Trophoblast cell (in vitro differentiated cells and primary cell): ENCODE data around the gene DNAH1.
A peak's percentile ranks its signal among the peaks of the same experiment; 100 is the strongest.

ENCODE experiments used
- DNase-seq, 2 donors: peaks; one replicate each; pipeline ENCODE4 v3.0.0-alpha.2; 2016
- H2AFZ ChIP-seq: 2 replicates; pipeline ENCODE4 v1.6.1; 2013; ENCODE audit warnings: low read length, moderate library complexity, mild to moderate bottlenecking; ENCODE audit not compliant: insufficient read depth, poor library complexity
- H2AK5ac ChIP-seq: 2 replicates; pipeline ENCODE4 v1.6.1; 2013; ENCODE audit warnings: mild to moderate bottlenecking, low read length
- H2BK120ac ChIP-seq: 2 replicates; pipeline ENCODE4 v1.6.1; 2013; ENCODE audit warnings: low read length, mild to moderate bottlenecking, moderate library complexity; ENCODE audit not compliant: insufficient read depth, poor library complexity
- H2BK12ac ChIP-seq: 2 replicates; pipeline ENCODE4 v1.6.1; 2013; ENCODE audit warnings: mild to moderate bottlenecking, low read length, moderate library complexity
- H2BK5ac ChIP-seq: 2 replicates; pipeline ENCODE4 v1.6.1; 2013; ENCODE audit warnings: low read length, low read depth, moderate library complexity, mild to moderate bottlenecking; ENCODE audit not compliant: poor library complexity
- H3K14ac ChIP-seq: 2 replicates; pipeline ENCODE4 v1.6.1; 2013; ENCODE audit warnings: mild to moderate bottlenecking, low read length
- H3K18ac ChIP-seq: 2 replicates; pipeline ENCODE4 v1.6.1; 2013; ENCODE audit warnings: mild to moderate bottlenecking, low read length
- H3K23ac ChIP-seq: 2 replicates; pipeline ENCODE4 v1.6.1; 2013; ENCODE audit warnings: low read length
- H3K27ac ChIP-seq: 2 replicates; pipeline ENCODE4 v1.5.1; 2013; ENCODE audit warnings: low read depth, mild to moderate bottlenecking, inconsistent platforms, low read length, moderate library complexity
- H3K27me3 ChIP-seq: 2 replicates; pipeline ENCODE4 v1.6.1; 2013; ENCODE audit warnings: inconsistent platforms, mild to moderate bottlenecking, low read length, moderate library complexity; ENCODE audit not compliant: insufficient read depth
- H3K36me3 ChIP-seq, 2 experiments: 1 replicate in 1 of 2; 2 replicates in 1 of 2; pipeline ENCODE4 v1.6.1; 2013; ENCODE audit warnings: low read length in 2 of 2, mild to moderate bottlenecking in 2 of 2, moderate library complexity in 1 of 2; ENCODE audit not compliant: insufficient read depth in 2 of 2, control insufficient read depth in 1 of 2
- H3K4ac ChIP-seq: 2 replicates; pipeline ENCODE4 v1.6.1; 2013; ENCODE audit warnings: low read depth, mild to moderate bottlenecking, low read length, moderate library complexity
- H3K4me1 ChIP-seq, 2 experiments: 1 replicate in 1 of 2; 2 replicates in 1 of 2; pipeline ENCODE4 v1.6.1; 2013; ENCODE audit warnings: low read length in 2 of 2, mild to moderate bottlenecking in 2 of 2, moderate library complexity in 1 of 2; ENCODE audit not compliant: insufficient read depth in 2 of 2, control insufficient read depth in 1 of 2
- H3K4me2 ChIP-seq: 2 replicates; pipeline ENCODE4 v1.6.1; 2013; ENCODE audit warnings: inconsistent platforms, mild to moderate bottlenecking, low read length, moderate library complexity
- H3K4me3 ChIP-seq: 2 replicates; pipeline ENCODE4 v1.5.1; 2013; ENCODE audit warnings: mild to moderate bottlenecking, low read depth, low read length, inconsistent platforms
- H3K79me1 ChIP-seq: one replicate; pipeline ENCODE4 v1.6.1; 2013; ENCODE audit warnings: low read length
- H3K79me2 ChIP-seq: 2 replicates; pipeline ENCODE4 v1.6.1; 2013; ENCODE audit warnings: low read length, mild to moderate bottlenecking; ENCODE audit not compliant: control insufficient read depth, insufficient read depth, poor library complexity
- H3K9ac ChIP-seq: 2 replicates; pipeline ENCODE4 v1.6.1; 2013; ENCODE audit warnings: mild to moderate bottlenecking, low read length
- H3K9me3 ChIP-seq: 2 replicates; pipeline ENCODE4 v1.6.1; 2013; ENCODE audit warnings: low read depth, mild to moderate bottlenecking, control low read depth, inconsistent platforms, low read length; ENCODE audit not compliant: insufficient read depth
- H4K12ac ChIP-seq: 2 replicates; pipeline ENCODE4 v1.6.1; 2013; ENCODE audit warnings: low read depth, mild to moderate bottlenecking, low read length, moderate library complexity
- H4K8ac ChIP-seq: 2 replicates; pipeline ENCODE4 v1.6.1; 2013; ENCODE audit warnings: low read depth, mild to moderate bottlenecking, low read length, moderate library complexity
- H4K91ac ChIP-seq: one replicate; pipeline ENCODE4 v1.6.1; 2013; ENCODE audit warnings: low read depth, mild to moderate bottlenecking, low read length, moderate library complexity
- WGBS: extraction: QIAGEN DNeasy Blood & Tissue Kit; methylation state at CpG from one replicate; pipeline ENCODE4 v1.1.7; 2013; ENCODE audit warnings: missing lambda C conversion rate; ENCODE audit not compliant: insufficient read length, insufficient coverage; ENCODE audit errors: extremely low coverage; 5-methylcytosine and 5-hydroxymethylcytosine counted together

DNAH1 gene

GRCh38 chr3:52277972-52278509 lies 38.1 kb upstream of the DNAH1 start:
- Histone ChIP-seq H2BK120ac (peak overlapping the region; percentile 93), H3K4me1 (peaks cover 16% of the 10 kb centered on the region in 2 experiments), H4K12ac (peak overlapping the region; percentile 37), H2BK5ac (peak overlapping the region; percentile 95), H3K79me1 (peaks cover 18% of the 10 kb centered on the region), H3K23ac (no peak overlapping the region), H3K18ac (peak overlapping the region; percentile 96), H3K4me3 (peak overlapping the region; percentile 88), H2BK12ac (no peak overlapping the region), H2AK5ac (peak overlapping the region; percentile 33), H3K79me2 (peaks cover 31% of the 10 kb centered on the region), H3K4me2 (peak overlapping the region; percentile 94), H3K14ac (peak overlapping the region; percentile 77), H3K36me3 (peaks cover under 1 to 2% of the 10 kb centered on the region in 2 experiments), H3K27me3 (no peaks in the 10 kb centered on the region), H3K27ac (peak overlapping the region; percentile 96), H3K9ac (peak overlapping the region; percentile 94), H4K91ac (peak overlapping the region; percentile 95), H4K8ac (peak overlapping the region; percentile 95), H2AFZ (peak overlapping the region; percentile 94), H3K9me3 (no peaks in the 10 kb centered on the region), H3K4ac (peak overlapping the region; percentile 71)
- no CpG with 5 or more reads among the region's 54 CpGs for WGBS
- peak; percentile 51 to 71 for DNase-seq

GRCh38 chr3:52278510-52279069 lies 37.5 kb upstream of the DNAH1 start, which contains the start of gene WDR82:
Gene WDR82, minus strand, starts transcription at chr3:52278649. Its CDS starts 288 bp downstream, at chr3:52278361.
- peak within 1 kb of the TSS; percentile 98 for H2AFZ ChIP-seq
- H3K14ac ChIP-seq: peak within 1 kb of the TSS; percentile 97
- H3K18ac ChIP-seq: peak within 1 kb of the TSS; percentile 99
- peaks cover 16% of the 10 kb centered on the region in 2 experiments for H3K4me1 ChIP-seq
- peak within 1 kb of the TSS; percentile 99 for H4K12ac ChIP-seq
- H3K27me3 ChIP-seq: no peaks in the 10 kb centered on the region
- peak within 1 kb of the TSS; percentile 99 for H4K8ac ChIP-seq
- H3K4ac ChIP-seq: peak within 1 kb of the TSS; percentile 98
- peak within 1 kb of the TSS; percentile 45 for H2BK12ac ChIP-seq
- peak within 1 kb of the TSS; percentile 94 for H3K4me2 ChIP-seq
- peak within 1 kb of the TSS; percentile 94 for H3K9ac ChIP-seq
- H3K36me3 ChIP-seq: no peaks in the 10 kb centered on the region
- no peak within 1 kb of the TSS for H3K23ac ChIP-seq
- peak within 1 kb of the TSS; percentile 97 for H4K91ac ChIP-seq
- peak within 1 kb of the TSS; percentile 88 for H3K4me3 ChIP-seq
- WGBS: no CpG with 5 or more reads among the region's 58 CpGs
- peaks cover 18% of the 10 kb centered on the region for H3K79me1 ChIP-seq
- H3K27ac ChIP-seq: peak within 1 kb of the TSS; percentile 96
- no peaks in the 10 kb centered on the region for H3K9me3 ChIP-seq
- DNase-seq: peak; percentile 92 to 95
- H2AK5ac ChIP-seq: peak within 1 kb of the TSS; percentile 88
- peak within 1 kb of the TSS; percentile 94 for H2BK120ac ChIP-seq
- H3K79me2 ChIP-seq: peaks cover 29% of the 10 kb centered on the region
- peak within 1 kb of the TSS; percentile 95 for H2BK5ac ChIP-seq

- no peak for DNase-seq
Observed at GRCh38 chr3:52279596-52279995, 36.5 kb upstream of the DNAH1 start.

GRCh38 chr3:52280050-52280461 lies 36.1 kb upstream of the DNAH1 start:
- WGBS: no CpG with 5 or more reads among the region's 6 CpGs
- no peak overlapping the region for H4K12ac ChIP-seq
- no peak overlapping the region for H2BK12ac ChIP-seq
- no peak overlapping the region for H2AK5ac ChIP-seq
- no peak overlapping the region for H3K18ac ChIP-seq
- H3K4me2 ChIP-seq: no peak overlapping the region
- no peak overlapping the region for H2BK120ac ChIP-seq
- no peak for DNase-seq
- H3K4me3 ChIP-seq: no peak overlapping the region
- no peak overlapping the region for H3K4ac ChIP-seq
- peaks cover 18% of the 10 kb centered on the region for H3K79me1 ChIP-seq
- H3K9me3 ChIP-seq: no peaks in the 10 kb centered on the region
- H4K8ac ChIP-seq: no peak overlapping the region
- no peak overlapping the region for H3K14ac ChIP-seq
- no peak overlapping the region for H3K9ac ChIP-seq
- H3K27me3 ChIP-seq: no peaks in the 10 kb centered on the region
- H3K79me2 ChIP-seq: peaks cover 24% of the 10 kb centered on the region
- H3K4me1 ChIP-seq: peaks cover 15 to 16% of the 10 kb centered on the region in 2 experiments
- H3K36me3 ChIP-seq: no peaks in the 10 kb centered on the region
- H3K23ac ChIP-seq: no peak overlapping the region
- no peak overlapping the region for H2AFZ ChIP-seq
- H4K91ac ChIP-seq: no peak overlapping the region
- peak overlapping the region; percentile 81 for H3K27ac ChIP-seq
- no peak overlapping the region for H2BK5ac ChIP-seq

More at GRCh38 chr3:52279596-52279995, 36.5 kb upstream of the DNAH1 start:
- Histone ChIP-seq H3K4me3 (no peak overlapping the region), H3K4me1 (peaks cover 15 to 16% of the 10 kb centered on the region in 2 experiments), H2BK5ac (no peak overlapping the region), H3K79me1 (peaks cover 18% of the 10 kb centered on the region), H3K4ac (no peak overlapping the region), H3K79me2 (peaks cover 24% of the 10 kb centered on the region), H3K9me3 (no peaks in the 10 kb centered on the region), H3K36me3 (no peaks in the 10 kb centered on the region), H2BK120ac (no peak overlapping the region), H2BK12ac (no peak overlapping the region), H2AFZ (no peak overlapping the region), H3K27me3 (no peaks in the 10 kb centered on the region), H4K8ac (no peak overlapping the region), H4K12ac (no peak overlapping the region), H3K9ac (no peak overlapping the region), H3K4me2 (no peak overlapping the region), H3K27ac (peak overlapping the region; percentile 81), H3K18ac (no peak overlapping the region), H3K23ac (no peak overlapping the region), H4K91ac (no peak overlapping the region), H3K14ac (no peak overlapping the region), H2AK5ac (no peak overlapping the region)
- no CpG with 5 or more reads among the region's 2 CpGs for WGBS
